Calu3 (cell line): ENCODE results near the gene FAM13A. TPM values are rescaled to one million over a fixed set of nuclear protein-coding genes. Genes with fewer than 3 reads are reported as not detected.

Experiments
- BruUV-seq: library from RNA; stranded (reverse); fragments of 400-500 nt; replicated peaks from 2 replicates; lab custom pipeline; 2021; lab: Mats Ljungman, UMichigan
- CTCF ChIA-PET: fragments of 300-600 bp; sonication (Branson Sonifier 250); formaldehyde crosslinking; loops from one replicate; lab custom pipeline; 2022; ENCODE audit warnings: antibody characterized with exemption; lab: Charles Lee
- DNase-seq: peaks from one replicate; pipeline ENCODE4 v3.0.0; 2022
- H3K27ac Mint-ChIP-seq: one replicate; pipeline ENCODE4 v1.8.0; 2022; ENCODE audit warnings: mixed read lengths; ENCODE audit not compliant: unreplicated experiment
- H3K27me3 Mint-ChIP-seq: one replicate; pipeline ENCODE4 v1.8.0; 2022; ENCODE audit warnings: mixed read lengths; ENCODE audit not compliant: unreplicated experiment
- H3K36me3 Mint-ChIP-seq: one replicate; pipeline ENCODE4 v1.8.0; 2022; ENCODE audit warnings: mild to moderate bottlenecking, moderate library complexity, mixed read lengths; ENCODE audit not compliant: insufficient read depth, unreplicated experiment
- H3K4me1 Mint-ChIP-seq: one replicate; pipeline ENCODE4 v1.8.0; 2022; ENCODE audit warnings: mild to moderate bottlenecking, low read depth, mixed read lengths; ENCODE audit not compliant: unreplicated experiment
- H3K4me3 Mint-ChIP-seq: one replicate; pipeline ENCODE4 v1.8.0; 2022; ENCODE audit warnings: mild to moderate bottlenecking, low read depth, moderate library complexity, mixed read lengths; ENCODE audit not compliant: unreplicated experiment
- H3K9me3 Mint-ChIP-seq: one replicate; pipeline ENCODE4 v1.8.0; 2022; ENCODE audit warnings: low read depth, mixed read lengths; ENCODE audit not compliant: unreplicated experiment
- intact Hi-C: fragments of 100-400 bp; cut with micrococcal nuclease; formaldehyde crosslinking; loops from one replicate; pipeline ENCODE4 v1.10.0; 2022; ENCODE audit not compliant: unreplicated experiment
- total RNA-seq: library from RNA; stranded (reverse); gene quantifications from 2 replicates; pipeline ENCODE4 v1.2.3, GENCODE V29; 2022
- TF ChIP-seq, protein P1 (sequence below): fragments of 200-600 bp; IDR thresholded peaks from one replicate; pipeline ENCODE4 v1.8.0; 2022; ENCODE audit warnings: antibody characterized with exemption; ENCODE audit not compliant: unreplicated experiment

Gene FAM13A
- total RNA-seq, 1 experiment from 2014 or later, result 13.5 TPM

DNA sequence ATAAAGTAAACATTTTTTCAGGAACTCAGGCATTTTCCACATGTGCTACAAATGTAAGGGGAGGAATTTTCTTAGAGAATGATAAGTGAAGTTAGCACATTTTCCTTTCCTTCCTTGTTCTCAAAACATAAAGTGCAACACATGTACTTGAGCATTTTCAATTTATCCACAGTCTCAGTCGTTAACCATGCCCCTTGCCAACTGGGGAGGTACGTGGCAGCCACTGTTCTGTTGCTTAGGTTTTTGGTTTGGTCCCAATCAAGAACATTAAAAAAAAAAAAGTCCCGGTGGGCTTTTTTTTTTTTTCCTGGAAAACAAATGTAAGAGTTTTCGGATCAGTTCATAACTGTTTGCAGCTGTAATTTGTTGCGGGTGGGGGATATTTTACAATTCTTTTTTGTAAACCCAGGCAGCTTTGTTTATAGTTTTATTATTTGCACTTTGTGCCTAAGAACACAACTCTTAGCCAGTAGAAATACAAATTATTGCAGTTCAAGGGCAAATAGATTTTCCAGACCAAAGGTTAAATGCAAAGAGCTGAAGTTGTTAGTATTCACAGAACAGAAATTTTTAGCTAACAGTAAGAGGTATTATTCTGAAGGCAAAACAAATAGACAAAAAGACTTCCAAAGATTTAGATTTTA lies 247.3 kb downstream of the FAM13A start:
- no peaks in the 10 kb centered on the region for H3K36me3 Mint-ChIP-seq
- no peak overlapping the region for H3K4me3 Mint-ChIP-seq
- intact Hi-C loops, result no loop called here
- H3K4me1 Mint-ChIP-seq, result peaks cover 33% of the 10 kb centered on the region
- CTCF ChIA-PET, result no interaction called here
- no peak overlapping the region for H3K27ac Mint-ChIP-seq
- TF ChIP-seq, protein P1, sequence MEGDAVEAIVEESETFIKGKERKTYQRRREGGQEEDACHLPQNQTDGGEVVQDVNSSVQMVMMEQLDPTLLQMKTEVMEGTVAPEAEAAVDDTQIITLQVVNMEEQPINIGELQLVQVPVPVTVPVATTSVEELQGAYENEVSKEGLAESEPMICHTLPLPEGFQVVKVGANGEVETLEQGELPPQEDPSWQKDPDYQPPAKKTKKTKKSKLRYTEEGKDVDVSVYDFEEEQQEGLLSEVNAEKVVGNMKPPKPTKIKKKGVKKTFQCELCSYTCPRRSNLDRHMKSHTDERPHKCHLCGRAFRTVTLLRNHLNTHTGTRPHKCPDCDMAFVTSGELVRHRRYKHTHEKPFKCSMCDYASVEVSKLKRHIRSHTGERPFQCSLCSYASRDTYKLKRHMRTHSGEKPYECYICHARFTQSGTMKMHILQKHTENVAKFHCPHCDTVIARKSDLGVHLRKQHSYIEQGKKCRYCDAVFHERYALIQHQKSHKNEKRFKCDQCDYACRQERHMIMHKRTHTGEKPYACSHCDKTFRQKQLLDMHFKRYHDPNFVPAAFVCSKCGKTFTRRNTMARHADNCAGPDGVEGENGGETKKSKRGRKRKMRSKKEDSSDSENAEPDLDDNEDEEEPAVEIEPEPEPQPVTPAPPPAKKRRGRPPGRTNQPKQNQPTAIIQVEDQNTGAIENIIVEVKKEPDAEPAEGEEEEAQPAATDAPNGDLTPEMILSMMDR, result no peak
- no peak for DNase-seq
- no TSS peak for BruUV-seq
- no peaks in the 10 kb centered on the region for H3K9me3 Mint-ChIP-seq
- H3K27me3 Mint-ChIP-seq, result no peaks in the 10 kb centered on the region

DNA sequence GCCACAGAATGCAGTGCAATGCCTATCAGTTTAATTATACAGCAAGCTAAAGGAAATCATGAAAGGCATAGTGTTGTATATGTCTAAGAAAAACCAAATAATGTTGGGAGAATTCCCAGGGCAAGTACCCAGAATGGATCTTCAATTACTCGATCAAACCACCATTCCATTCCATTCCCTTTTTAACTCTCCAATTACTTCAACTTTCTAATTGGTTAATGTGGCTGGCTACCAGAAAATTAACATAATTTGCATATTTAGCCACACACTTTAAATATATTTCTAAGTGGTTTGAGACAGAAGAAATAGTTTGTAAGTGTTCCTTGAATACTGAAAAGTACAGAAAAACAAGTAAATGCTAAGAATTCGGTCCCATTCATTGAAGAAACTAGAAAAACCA lies 247.9 kb downstream of the FAM13A start:
- Mint-ChIP-seq H3K9me3 (no peaks in the 10 kb centered on the region), H3K36me3 (no peaks in the 10 kb centered on the region), H3K4me3 (no peak overlapping the region), H3K27me3 (no peaks in the 10 kb centered on the region), H3K27ac (no peak overlapping the region), H3K4me1 (peaks cover 28% of the 10 kb centered on the region)
- CTCF ChIA-PET, result no interaction called here
- BruUV-seq, result no TSS peak
- DNase-seq, result no peak
- intact Hi-C loops, result no loop called here
- TF ChIP-seq, protein P1, result no peak

DNA sequence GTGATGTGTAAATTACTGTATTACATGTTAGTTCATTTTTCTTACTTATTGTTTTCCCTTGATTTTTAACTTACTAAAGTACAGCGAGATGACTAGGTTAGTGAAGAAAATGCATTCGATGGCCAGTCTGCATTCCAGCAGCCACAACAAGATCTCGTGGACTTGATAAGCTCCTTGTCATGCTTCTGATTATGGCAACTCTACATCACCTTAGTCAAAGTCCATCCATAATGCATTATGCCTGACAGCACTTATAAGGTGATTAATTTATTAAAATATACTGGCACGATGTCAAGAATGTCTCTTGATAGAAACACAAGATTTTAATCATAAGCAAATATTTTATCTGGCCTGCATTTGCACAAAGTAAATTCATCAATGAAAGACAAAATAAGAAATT lies 249.5 kb downstream of the FAM13A start:
- CTCF ChIA-PET, result interaction anchor here (0.6 kb wide), 2 partner anchors 27 to 254 kb away, joined by 6 to 7 read pairs; no protein-coding TSS in a partner anchor
- no TSS peak for BruUV-seq
- Mint-ChIP-seq H3K27me3 (no peaks in the 10 kb centered on the region), H3K4me1 (peaks cover 28% of the 10 kb centered on the region), H3K9me3 (no peaks in the 10 kb centered on the region), H3K27ac (no peak overlapping the region), H3K4me3 (no peak overlapping the region), H3K36me3 (no peaks in the 10 kb centered on the region)
- no peak for DNase-seq
- intact Hi-C loops, result no loop called here
- TF ChIP-seq, protein P1, result no peak

DNA sequence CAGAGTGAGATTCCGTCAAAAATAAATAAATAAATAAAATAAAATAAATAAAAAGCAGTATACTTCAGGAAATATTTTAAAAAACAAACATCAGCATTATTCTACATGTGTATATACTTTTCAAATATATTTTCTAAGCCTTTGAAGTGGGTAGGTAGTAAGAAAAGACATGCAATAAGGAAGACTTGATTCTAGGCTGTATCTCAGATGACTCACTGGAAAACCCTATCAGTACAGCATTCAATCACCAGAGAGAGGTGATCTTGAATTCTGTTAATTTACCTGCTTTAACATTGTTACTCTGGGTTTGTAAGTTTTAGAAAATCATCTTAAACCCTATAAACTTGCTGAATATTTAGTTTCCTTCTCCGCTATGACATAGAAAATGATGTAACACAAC lies 252.8 kb downstream of the FAM13A start:
- Mint-ChIP-seq H3K9me3 (no peaks in the 10 kb centered on the region), H3K4me3 (no peak overlapping the region), H3K4me1 (peaks cover 38% of the 10 kb centered on the region), H3K36me3 (no peaks in the 10 kb centered on the region), H3K27ac (no peak overlapping the region), H3K27me3 (no peaks in the 10 kb centered on the region)
- CTCF ChIA-PET, result no interaction called here
- intact Hi-C loops, result loop anchor here (5.0 kb wide), 2 partner anchors 142 to 277 kb away; no protein-coding TSS in a partner anchor
- no TSS peak for BruUV-seq
- DNase-seq, result no peak
- TF ChIP-seq, protein P1, result no peak
